GM19463 (cell line): ENCODE results near the gene DGKG.

Experiments
- ATAC-seq: cut with Tn5 transposase; IDR thresholded peaks from one replicate; pipeline ENCODE4 v1.9.1; 2021; ENCODE audit warnings: mild to moderate bottlenecking, moderate library complexity; ENCODE audit not compliant: unreplicated experiment

DGKG gene

GRCh38 chr3:186246941-186247340 is 115.1 kb downstream of the DGKG start:
- no peak for ATAC-seq

- no peak for ATAC-seq
Measured at GRCh38 chr3:186244016-186244415, 118.0 kb downstream of the DGKG start.

- peak; percentile 71 for ATAC-seq
Measured at GRCh38 chr3:186241910-186242821, 119.9 kb downstream of the DGKG start.

GRCh38 chr3:186239321-186239720 is 122.7 kb downstream of the DGKG start:
- ATAC-seq: no peak

- ATAC-seq: no peak
Measured at GRCh38 chr3:186237915-186238314, 124.1 kb downstream of the DGKG start.

GRCh38 chr3:186236357-186237020 is 125.5 kb downstream of the DGKG start:
- ATAC-seq: no peak

- peak; percentile 90 for ATAC-seq
Measured at GRCh38 chr3:186235554-186235953, 126.5 kb downstream of the DGKG start.

GRCh38 chr3:186234152-186234551 is 127.9 kb downstream of the DGKG start:
- ATAC-seq: no peak

- no peak for ATAC-seq
Measured at GRCh38 chr3:186226482-186226881, 135.6 kb downstream of the DGKG start.

GRCh38 chr3:186225603-186226002 is 136.4 kb downstream of the DGKG start:
- ATAC-seq: no peak

GRCh38 chr3:186224041-186224610 is 137.9 kb downstream of the DGKG start:
- ATAC-seq: no peak

- no peak for ATAC-seq
Measured at GRCh38 chr3:186223476-186223875, 138.6 kb downstream of the DGKG start.

- ATAC-seq: no peak
Measured at GRCh38 chr3:186221760-186222378, 140.2 kb downstream of the DGKG start.

GRCh38 chr3:186220911-186221645 is 141.0 kb downstream of the DGKG start:
- no peak for ATAC-seq

GRCh38 chr3:186220365-186220764 is 141.7 kb downstream of the DGKG start:
- ATAC-seq: no peak

- ATAC-seq: no peak
Measured at GRCh38 chr3:186219211-186219638, 142.8 kb downstream of the DGKG start.

- ATAC-seq: no peak
Measured at GRCh38 chr3:186218421-186218820, 143.6 kb downstream of the DGKG start.

- peak; percentile 97 for ATAC-seq
Measured at GRCh38 chr3:186217820-186218164, 144.2 kb downstream of the DGKG start.

- peak; percentile 3 for ATAC-seq
Measured at GRCh38 chr3:186216900-186217819, 144.9 kb downstream of the DGKG start.

GRCh38 chr3:186214670-186215069 is 147.4 kb downstream of the DGKG start:
- ATAC-seq: no peak
